HG03432 (cell line): ENCODE results near the gene C3orf70.

Source experiments
- ATAC-seq: cut with Tn5 transposase; IDR thresholded peaks from one replicate; pipeline ENCODE4 v1.9.1; 2021; ENCODE audit warnings: mild to moderate bottlenecking, moderate library complexity; ENCODE audit not compliant: unreplicated experiment

The C3orf70 gene

DNA sequence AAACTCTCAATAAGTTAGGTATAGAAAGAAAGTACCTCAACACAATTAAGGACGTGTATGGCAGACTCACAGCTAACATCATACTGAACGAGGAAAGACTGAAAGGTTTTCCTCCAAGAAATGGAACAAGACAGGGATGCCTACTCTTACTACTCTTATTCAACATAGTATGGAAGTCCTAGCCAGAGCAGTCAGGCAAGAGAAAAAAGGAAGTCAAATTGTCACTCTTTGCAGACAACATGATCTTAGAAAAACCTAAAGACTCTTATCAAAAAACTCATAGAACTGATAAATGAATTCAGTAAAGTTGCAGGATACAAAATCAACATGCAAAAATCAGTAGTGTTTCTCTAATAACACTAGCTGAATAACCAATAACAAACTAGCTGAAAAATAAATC is 96.0 kb downstream of the C3orf70 start:
- ATAC-seq, result no peak

DNA sequence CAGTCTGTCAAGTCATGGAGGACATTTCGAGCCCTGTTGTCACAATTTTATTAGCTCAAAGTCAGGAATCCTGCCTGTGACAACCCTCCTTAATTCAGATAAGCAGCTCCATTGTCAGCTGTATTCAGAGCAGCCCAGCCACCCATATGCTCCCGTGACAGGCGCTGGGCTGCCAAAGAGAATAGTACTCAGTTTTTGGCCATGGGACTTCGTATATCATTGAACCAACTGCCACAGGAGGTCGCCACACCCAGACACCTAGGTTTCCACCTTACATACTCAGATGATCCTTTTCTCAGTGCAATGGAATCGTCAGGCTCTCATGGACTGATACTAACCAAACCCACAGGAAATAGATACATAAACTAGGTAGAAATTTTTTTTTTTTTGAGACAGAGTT is 100.2 kb downstream of the C3orf70 start:
- ATAC-seq, result no peak

DNA sequence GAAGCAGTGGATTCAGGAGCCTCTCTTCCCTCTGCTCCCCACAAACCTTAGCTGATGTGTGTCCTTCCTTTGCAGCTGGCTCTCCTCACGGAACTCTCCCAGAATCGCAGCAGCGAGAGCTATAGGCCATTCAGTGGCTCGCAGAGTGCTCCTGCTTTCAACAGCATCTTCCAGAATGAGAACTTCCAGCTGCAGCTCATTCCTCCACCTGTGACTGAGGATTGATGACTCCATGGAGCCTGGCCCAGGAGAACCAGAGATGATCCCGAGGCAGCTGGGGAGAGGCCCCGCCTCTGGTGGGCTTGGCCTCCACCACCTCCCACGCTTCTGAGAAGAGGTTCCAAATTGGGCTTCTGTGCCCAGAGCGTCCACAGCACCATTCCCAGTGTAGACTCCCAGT is 101.1 kb downstream of the C3orf70 start:
- no peak for ATAC-seq

DNA sequence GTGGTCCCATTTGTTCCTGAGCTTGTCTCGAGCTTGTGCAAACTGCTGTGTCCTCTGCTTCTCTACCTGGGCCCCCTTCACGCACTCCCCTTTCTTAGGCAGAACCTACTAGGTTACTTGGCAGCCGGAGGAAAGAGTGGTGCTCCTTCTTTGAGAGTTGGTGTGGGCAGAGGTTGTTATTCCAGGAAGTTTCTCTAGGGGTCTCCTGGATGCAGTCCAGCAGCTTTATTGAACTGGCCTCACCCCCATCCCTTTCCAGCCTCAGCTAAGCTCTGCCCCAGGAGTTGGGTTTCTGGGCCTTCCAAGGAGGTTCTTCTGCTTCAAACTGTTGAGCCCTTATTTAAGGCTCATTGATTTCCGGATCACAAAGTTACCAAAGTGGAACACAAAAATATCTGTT is 103.2 kb downstream of the C3orf70 start:
- ATAC-seq, result no peak

DNA sequence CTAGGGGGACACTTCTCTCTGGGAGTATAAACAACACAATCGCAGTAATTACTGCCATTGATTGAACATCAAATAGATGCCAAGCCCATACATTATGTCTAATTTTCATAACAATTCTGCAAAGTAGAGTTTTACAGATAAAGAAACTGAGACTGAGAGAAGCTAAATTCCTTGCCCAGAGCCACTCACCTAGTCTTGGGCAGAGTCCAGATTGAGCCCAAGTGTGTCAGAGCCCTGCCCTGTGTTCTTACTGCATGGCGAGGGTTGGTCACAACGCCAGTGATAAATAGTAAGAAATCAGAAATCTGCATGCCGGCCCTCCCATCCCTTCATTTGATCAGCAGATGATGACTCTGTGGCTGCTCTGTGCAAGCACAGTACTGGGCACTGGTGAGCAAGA is 106.3 kb downstream of the C3orf70 start:
- no peak for ATAC-seq

DNA sequence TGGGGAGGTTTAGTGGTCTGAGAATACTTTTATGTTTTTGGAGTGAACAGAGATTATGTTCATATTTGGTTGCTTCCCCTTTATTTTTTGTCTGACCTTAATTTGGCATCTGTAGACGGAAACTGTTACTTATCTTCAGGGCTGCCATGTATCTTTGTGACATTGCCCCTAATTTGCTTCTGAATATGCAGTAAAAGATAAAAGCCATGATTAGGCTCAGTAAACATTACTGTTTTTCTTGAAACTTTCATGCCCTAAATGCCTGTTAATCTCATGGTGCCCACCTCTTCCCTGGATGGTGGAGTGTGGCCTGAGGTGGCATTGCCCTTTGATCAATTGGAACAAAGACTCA is 106.7 kb downstream of the C3orf70 start:
- ATAC-seq, result no peak

DNA sequence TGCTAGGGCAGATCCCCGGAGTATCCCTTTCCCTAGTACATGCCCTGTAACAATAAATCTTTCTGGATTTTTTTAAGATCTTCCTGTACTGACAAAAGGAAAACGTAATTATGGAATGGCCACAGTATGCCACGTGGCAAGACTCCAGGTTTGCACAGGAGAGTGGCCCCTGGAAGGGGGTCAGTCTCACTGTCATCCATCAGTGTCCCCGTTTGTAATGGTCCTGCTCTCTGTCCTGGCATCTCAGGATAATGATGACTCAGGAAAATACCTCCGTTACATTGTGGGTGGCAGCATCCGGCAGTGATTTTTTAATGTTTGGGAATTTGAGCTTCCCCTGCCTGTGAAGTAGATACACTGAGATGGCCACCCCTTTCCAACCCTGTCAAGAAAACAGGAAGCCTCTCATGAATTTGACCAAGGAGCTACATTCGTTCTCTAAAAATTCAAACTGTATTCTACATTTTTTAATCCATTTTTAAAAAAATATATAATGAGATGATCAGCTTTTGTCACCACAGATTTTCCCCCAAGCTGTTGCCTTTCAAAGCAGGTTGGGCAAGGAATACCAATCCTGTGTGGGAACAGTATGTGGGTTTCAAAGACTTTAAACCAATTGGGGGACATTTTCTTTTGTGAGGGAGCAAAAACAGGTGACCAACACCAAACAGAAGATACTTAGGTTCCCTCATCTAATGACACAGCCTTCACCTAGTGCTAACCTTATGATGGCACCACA is 110.4 kb downstream of the C3orf70 start:
- no peak for ATAC-seq

DNA sequence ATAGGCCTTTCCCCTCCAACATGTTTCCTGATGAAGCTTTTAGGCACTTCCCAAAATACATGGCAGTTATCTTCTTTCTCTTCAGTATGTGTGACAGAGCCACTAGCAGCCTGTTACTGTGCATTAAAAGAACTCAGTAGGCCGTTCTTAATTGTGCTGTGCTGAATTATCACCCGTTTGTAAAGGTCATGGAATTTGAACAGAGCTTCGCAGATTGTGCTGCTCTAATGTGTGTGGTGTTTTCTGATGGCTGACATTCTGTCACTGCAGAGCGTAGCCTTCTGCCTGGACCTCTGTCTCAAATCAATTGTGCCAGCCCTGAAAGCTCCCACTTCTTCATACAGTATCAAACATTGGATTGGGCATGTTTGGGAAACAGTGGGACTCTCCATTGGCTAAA is 111.3 kb downstream of the C3orf70 start:
- ATAC-seq, result no peak

DNA sequence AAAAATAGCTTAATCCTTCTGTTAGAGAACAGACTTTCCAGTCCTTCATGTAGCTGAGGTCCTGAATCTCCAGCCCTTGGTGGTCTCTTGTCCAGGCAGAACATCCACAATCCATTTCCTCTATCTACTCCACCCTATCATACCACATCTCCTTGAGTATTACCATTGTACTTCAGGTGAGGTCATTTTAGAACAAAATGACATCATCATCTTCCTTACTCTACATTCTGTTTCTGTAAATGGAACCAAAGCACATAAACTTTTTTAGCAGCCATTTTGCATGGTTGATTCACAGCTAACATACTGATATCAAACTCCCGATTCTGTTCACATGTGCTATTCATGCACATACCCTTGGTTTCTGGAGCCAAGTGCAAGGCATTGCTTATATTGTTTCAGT is 112.4 kb downstream of the C3orf70 start:
- no peak for ATAC-seq

DNA sequence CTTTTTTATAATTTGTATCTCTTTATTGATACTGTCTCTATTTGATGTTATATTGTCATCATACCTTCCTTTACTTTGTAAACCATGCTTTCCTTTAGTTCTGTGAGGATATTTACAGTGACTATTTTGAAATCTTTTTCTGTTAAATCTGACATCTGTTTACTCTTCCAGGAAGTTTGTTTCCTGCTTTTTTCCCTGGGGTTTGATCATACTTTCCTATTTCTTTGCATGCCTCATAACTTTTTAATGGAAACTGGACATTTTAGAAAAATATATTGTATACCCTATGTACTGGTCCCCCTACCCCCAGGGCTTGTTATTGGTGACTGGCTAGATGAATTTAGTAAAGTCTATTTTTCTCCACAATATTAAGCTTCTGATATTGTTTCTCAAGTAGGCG is 115.1 kb downstream of the C3orf70 start:
- ATAC-seq, result no peak

DNA sequence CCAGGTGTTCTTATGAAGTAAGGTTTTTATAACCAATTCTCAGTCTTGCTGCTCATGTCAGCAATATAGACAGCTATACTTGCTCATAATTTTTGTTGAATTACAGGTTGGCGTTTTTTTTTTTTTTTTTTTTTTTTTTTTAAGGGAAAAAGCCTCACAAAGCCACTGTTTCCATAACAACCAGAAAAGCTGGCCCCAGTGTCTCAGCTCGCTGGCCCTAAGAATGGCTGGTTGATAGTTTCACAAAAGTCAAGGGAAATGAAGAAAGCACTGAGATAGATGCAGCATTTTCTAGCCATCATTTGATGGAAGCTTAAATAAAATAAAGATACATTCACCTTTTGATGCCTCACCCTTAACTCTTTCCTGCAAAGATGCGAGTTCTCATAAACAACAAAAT is 121.9 kb downstream of the C3orf70 start:
- no peak for ATAC-seq

DNA sequence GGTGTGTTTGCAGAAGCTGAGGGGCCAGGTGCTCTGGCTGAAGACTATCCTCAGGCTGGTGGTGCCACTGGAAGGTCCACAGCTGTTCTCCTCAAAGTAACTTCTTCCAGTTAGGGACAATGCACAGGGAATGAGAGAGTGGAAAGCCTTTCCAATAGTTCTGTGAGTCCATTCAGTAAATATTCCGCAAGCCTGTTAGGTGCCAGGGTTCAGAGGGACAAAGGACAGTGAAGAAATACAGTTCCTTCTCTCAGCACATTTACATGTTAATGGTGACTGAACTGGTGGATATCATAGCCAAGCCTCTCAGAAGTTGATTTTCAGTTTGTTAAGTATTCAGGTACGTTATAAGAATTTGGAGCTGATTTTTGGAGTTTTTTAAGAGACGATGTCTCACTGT is 122.5 kb downstream of the C3orf70 start:
- no peak for ATAC-seq

DNA sequence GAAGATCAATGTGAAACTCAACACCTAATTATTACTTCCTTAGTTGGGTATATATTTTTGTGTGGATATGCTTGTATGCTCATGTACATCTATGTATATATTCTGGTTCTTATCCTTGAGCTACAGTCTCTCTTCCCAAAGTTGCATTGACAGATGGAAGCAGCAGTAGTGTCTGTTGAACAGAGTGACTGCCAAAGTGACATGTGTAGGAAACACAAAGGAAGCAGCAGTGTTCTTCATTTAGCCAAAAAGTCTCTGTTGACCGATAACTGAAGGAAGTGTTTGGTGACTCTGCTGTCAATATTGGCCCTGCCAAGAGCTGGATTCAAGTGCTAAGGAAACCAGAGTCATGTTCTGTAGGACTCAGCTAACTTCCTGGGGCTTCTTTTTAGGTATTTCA is 123.8 kb downstream of the C3orf70 start:
- no peak for ATAC-seq

DNA sequence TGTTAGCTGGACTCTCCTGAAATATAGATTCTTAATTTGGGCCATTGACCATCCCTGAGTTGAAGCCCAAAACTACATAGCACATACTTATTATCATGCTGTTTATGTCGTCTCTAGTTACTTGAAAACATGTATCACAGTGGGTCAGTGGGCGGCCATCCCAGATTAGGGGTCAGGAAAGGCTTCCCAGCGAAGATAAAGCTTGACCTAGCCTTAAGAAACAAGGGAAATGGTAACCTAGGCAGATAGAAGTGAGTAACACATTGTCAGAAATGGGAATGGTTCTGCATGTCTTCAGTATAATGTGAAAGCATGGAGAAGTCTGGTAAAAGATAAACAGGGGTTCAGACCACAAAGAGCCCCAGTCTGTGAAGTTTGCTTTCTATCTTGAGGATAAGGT is 124.7 kb downstream of the C3orf70 start:
- ATAC-seq, result no peak
